CD4-positive, alpha-beta T cell (primary cell): Measurements from ENCODE around the gene TMEM163. TPM values are rescaled to one million over a fixed set of nuclear protein-coding genes. Genes with fewer than 3 reads are reported as not detected.
A peak's percentile ranks its signal among the peaks of the same experiment; 100 is the strongest.

Experiments used
- ATAC-seq: fragments of 200-7000 bp; cut with Tn5 transposase; one replicate; pipeline ENCODE4 v1.10.0; 2022; ENCODE audit warnings: mild to moderate bottlenecking; ENCODE audit not compliant: poor library complexity
- CTCF ChIA-PET: fragments of 350-600 bp; sonication (Branson Sonifier 250); formaldehyde crosslinking; loops from one replicate; lab custom pipeline; 2021; ENCODE audit warnings: antibody characterized with exemption, inconsistent platforms; lab: Charles Lee
- POLR2A ChIA-PET: fragments of 350-600 bp; sonication (Branson Sonifier 250); formaldehyde crosslinking; loops from one replicate; lab custom pipeline; 2021; ENCODE audit warnings: antibody characterized with exemption, inconsistent platforms; lab: Charles Lee
- DNase-seq, 14 experiments: peaks; one replicate each; pipeline ENCODE4 v3.0.0-alpha.2; 2013 to 2020; ENCODE audit warnings: mixed read lengths in 2 of 14
- H3K27ac ChIP-seq, 2 donors: one replicate each; pipeline versions ENCODE4 v1.5.1 to v1.7.0; 2013; ENCODE audit warnings: low read length in 2 of 2, low read depth in 1 of 2, mild to moderate bottlenecking in 1 of 2
- H3K27me3 ChIP-seq, 2 experiments: 1 replicate in 1 of 2; 2 replicates in 1 of 2; pipeline versions ENCODE4 v1.6.1 to v1.7.0; 2013; ENCODE audit warnings: low read length in 2 of 2, control low read depth in 1 of 2, mild to moderate bottlenecking in 1 of 2, moderate library complexity in 1 of 2; ENCODE audit not compliant: insufficient read depth in 2 of 2, control insufficient read depth in 1 of 2
- H3K36me3 ChIP-seq: one replicate; pipeline ENCODE4 v1.6.1; 2013; ENCODE audit warnings: low read length, control low read depth; ENCODE audit not compliant: insufficient read depth
- H3K4me1 ChIP-seq: one replicate; pipeline ENCODE4 v1.6.1; 2013; ENCODE audit warnings: low read length, control low read depth; ENCODE audit not compliant: insufficient read depth
- H3K4me3 ChIP-seq: one replicate; pipeline ENCODE4 v1.5.1; 2013; ENCODE audit warnings: mild to moderate bottlenecking, low read length, moderate library complexity
- H3K9me3 ChIP-seq, 2 experiments: 1 replicate in 1 of 2; 2 replicates in 1 of 2; pipeline versions ENCODE4 v1.6.1 to v1.7.0; 2013; ENCODE audit warnings: low read length in 2 of 2, mild to moderate bottlenecking in 2 of 2, control low read depth in 1 of 2, moderate library complexity in 1 of 2; ENCODE audit not compliant: control insufficient read depth in 1 of 2, insufficient read depth in 1 of 2
- H3K27ac Mint-ChIP-seq: one replicate; pipeline ENCODE4 v1.8.0; 2020; ENCODE audit warnings: mixed read lengths
- H3K27me3 Mint-ChIP-seq: one replicate; pipeline ENCODE4 v1.8.0; 2021; ENCODE audit warnings: mixed read lengths
- H3K36me3 Mint-ChIP-seq: one replicate; pipeline ENCODE4 v1.8.0; 2021; ENCODE audit warnings: low read depth, mixed read lengths
- H3K4me1 Mint-ChIP-seq: one replicate; pipeline ENCODE4 v1.8.0; 2021; ENCODE audit warnings: low read depth, mixed read lengths
- H3K4me3 Mint-ChIP-seq: one replicate; pipeline ENCODE4 v1.8.0; 2020; ENCODE audit warnings: mild to moderate bottlenecking, mixed read lengths
- H3K9me3 Mint-ChIP-seq: one replicate; pipeline ENCODE4 v1.8.0; 2020; ENCODE audit warnings: mixed read lengths
- intact Hi-C, 2 experiments: fragments of 100-400 bp; cut with DNase I in 1 of 2; cut with micrococcal nuclease in 1 of 2; formaldehyde crosslinking; loops; one replicate each; pipeline versions ENCODE4 v1.15.1 to v1.9.0; 2023 to 2025; cut with DNase I, micrococcal nuclease
- polyA plus RNA-seq, 2 donors: library from polyadenylated mRNA; unstranded; fragments of 120-200 nt; gene quantifications; one replicate each; pipeline ENCODE4 v1.2.1, GENCODE V29; 2013
- total RNA-seq, 174 experiments: library from RNA in 2 of 174; stranded (reverse) in 2 of 174; gene quantifications; one replicate each; pipeline ENCODE4 v1.2.3 and lab custom pipeline; 2021 to 2026
- TF ChIP-seq, protein P1 (sequence below): fragments of 200-600 bp; IDR thresholded peaks from one replicate; pipeline ENCODE4 v1.8.0; 2022; ENCODE audit warnings: antibody characterized with exemption, mild to moderate bottlenecking

TMEM163 gene
- total RNA-seq, result under 1 TPM; 0.14 to 0.47 TPM
- 0.29 TPM for polyA plus RNA-seq (2013, experiment 1 of 2)
- 0.35 TPM for polyA plus RNA-seq (2013, experiment 2 of 2)
- 0 to 1.2 (median 0.19) reads per million in 172 experiments for total RNA-seq (lab: John Stamatoyannopoulos, UW)

GRCh38 chr2:134718817-134719814, at the start of gene TMEM163:
Gene TMEM163 (minus strand): TSS chr2:134719000.
- H3K4me1 ChIP-seq, result peaks cover 14% of the 10 kb centered on the region
- Mint-ChIP-seq H3K36me3 (no peaks in the 10 kb centered on the region), H3K4me3 (peak within 1 kb of the TSS; percentile 76), H3K27ac (no peak within 1 kb of the TSS), H3K4me1 (peaks cover 33% of the 10 kb centered on the region), H3K9me3 (no peaks in the 10 kb centered on the region), H3K27me3 (peaks cover 75% of the 10 kb centered on the region)
- no peak within 1 kb of the TSS for H3K27ac ChIP-seq
- DNase-seq (peak in 5 of 14 experiments; percentile 23 to 66 (median 36)), ATAC-seq (peak; percentile 70)
- CTCF ChIA-PET, result no interaction called here
- H3K9me3 ChIP-seq, result no peaks in the 10 kb centered on the region
- H3K36me3 ChIP-seq, result no peaks in the 10 kb centered on the region
- H3K27me3 ChIP-seq, result peaks cover 37 to 54% of the 10 kb centered on the region in 2 experiments
- TF ChIP-seq, protein P1, sequence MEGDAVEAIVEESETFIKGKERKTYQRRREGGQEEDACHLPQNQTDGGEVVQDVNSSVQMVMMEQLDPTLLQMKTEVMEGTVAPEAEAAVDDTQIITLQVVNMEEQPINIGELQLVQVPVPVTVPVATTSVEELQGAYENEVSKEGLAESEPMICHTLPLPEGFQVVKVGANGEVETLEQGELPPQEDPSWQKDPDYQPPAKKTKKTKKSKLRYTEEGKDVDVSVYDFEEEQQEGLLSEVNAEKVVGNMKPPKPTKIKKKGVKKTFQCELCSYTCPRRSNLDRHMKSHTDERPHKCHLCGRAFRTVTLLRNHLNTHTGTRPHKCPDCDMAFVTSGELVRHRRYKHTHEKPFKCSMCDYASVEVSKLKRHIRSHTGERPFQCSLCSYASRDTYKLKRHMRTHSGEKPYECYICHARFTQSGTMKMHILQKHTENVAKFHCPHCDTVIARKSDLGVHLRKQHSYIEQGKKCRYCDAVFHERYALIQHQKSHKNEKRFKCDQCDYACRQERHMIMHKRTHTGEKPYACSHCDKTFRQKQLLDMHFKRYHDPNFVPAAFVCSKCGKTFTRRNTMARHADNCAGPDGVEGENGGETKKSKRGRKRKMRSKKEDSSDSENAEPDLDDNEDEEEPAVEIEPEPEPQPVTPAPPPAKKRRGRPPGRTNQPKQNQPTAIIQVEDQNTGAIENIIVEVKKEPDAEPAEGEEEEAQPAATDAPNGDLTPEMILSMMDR, result no peak
- POLR2A ChIA-PET, result interaction anchor here (1.5 to 1.7 kb wide), 2 partner anchors 39 to 49 kb away, joined by 4 to 5 read pairs; no protein-coding TSS in a partner anchor
- peak within 1 kb of the TSS; percentile 45 for H3K4me3 ChIP-seq
- intact Hi-C loops, result loop anchor here in 1 of 2 experiments (5.0 kb wide), 1 partner anchor 47 kb away; no protein-coding TSS in a partner anchor

DNA sequence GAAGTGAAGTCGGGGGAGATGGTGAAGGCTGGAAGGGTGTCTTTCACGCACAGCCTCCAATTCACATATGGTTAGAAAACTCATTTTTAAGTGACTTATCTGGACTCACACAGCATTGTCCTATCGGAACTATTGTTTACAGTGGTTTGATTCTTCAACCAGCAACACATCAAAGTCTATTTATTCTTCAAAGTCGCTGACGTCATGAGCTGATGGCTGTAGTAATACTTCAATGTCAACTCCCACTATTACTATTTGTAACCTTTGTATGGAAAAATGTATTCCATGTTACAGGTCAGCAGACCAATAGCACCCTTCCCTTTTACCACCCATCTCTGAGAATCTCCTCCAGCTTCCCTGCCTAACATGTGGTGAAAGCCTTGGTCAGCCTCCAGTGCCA, 47.8 kb upstream of the TMEM163 start:
- Mint-ChIP-seq H3K27ac (no peak overlapping the region), H3K9me3 (no peaks in the 10 kb centered on the region), H3K4me1 (no peaks in the 10 kb centered on the region), H3K4me3 (no peak overlapping the region), H3K36me3 (no peaks in the 10 kb centered on the region), H3K27me3 (peaks cover 24% of the 10 kb centered on the region)
- DNase-seq (no peak), ATAC-seq (no peak)
- no peaks in the 10 kb centered on the region for H3K9me3 ChIP-seq
- H3K27ac ChIP-seq, result no peak overlapping the region
- H3K4me1 ChIP-seq, result no peaks in the 10 kb centered on the region
- TF ChIP-seq, protein P1, result no peak
- intact Hi-C loops, result no loop called here
- no peak overlapping the region for H3K4me3 ChIP-seq
- H3K36me3 ChIP-seq, result no peaks in the 10 kb centered on the region
- peaks cover 0 to 2% of the 10 kb centered on the region in 2 experiments for H3K27me3 ChIP-seq
- CTCF ChIA-PET, result no interaction called here
- POLR2A ChIA-PET, result no interaction called here

DNA sequence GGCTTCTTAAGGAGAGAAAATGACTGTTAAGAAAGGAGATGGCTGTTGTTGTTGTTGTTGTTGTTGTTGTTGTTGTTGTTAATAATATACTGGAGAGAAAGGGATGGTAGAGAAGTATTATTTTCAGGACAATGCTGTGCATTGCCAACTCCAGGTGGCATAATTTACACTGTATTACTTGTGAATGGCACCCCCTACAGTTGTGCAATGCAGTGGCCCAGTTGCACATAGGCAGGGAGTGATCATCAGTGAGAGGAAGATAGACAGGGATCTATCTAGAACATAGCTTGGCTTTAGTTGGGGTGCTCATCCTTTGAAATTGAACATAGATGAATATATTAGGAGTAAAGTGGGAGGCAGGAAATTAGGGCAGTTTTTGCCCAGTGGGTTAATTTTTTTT, 47.2 kb upstream of the TMEM163 start:
- H3K27ac Mint-ChIP-seq, result no peak overlapping the region
- intact Hi-C loops, result no loop called here
- Histone ChIP-seq H3K4me1 (no peaks in the 10 kb centered on the region), H3K36me3 (no peaks in the 10 kb centered on the region), H3K27ac (no peak overlapping the region), H3K27me3 (peaks cover 0 to 2% of the 10 kb centered on the region in 2 experiments), H3K4me3 (no peak overlapping the region), H3K9me3 (no peaks in the 10 kb centered on the region)
- POLR2A ChIA-PET, result no interaction called here
- H3K27me3 Mint-ChIP-seq, result peaks cover 24% of the 10 kb centered on the region
- TF ChIP-seq, protein P1, result no peak
- no peaks in the 10 kb centered on the region for H3K36me3 Mint-ChIP-seq
- DNase-seq, result no peak
- no peak for ATAC-seq
- H3K9me3 Mint-ChIP-seq, result no peaks in the 10 kb centered on the region
- no peaks in the 10 kb centered on the region for H3K4me1 Mint-ChIP-seq
- H3K4me3 Mint-ChIP-seq, result no peak overlapping the region
- CTCF ChIA-PET, result no interaction called here
